ENCODE measurements around the gene ACTL8.

DNA sequence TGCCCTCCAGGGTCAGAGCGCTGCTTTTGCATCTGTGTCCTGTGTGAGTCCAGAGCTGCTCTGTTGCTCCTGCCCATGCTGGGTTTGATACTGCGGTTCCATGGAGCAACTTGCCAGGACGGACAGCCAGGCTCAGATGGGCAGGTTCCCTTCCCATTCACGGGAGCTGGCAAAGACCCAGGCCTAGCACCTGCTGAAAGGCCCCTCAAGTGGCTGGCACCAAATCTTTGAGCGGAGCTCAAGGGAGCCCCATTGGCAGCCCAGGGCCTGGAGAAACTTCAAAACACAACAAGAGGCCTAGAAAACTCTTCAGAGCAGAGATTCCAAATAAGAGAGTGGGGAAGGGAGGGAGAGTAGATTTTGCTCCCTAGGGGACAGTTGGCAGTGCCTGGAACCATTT lies 97.2 kb downstream of the ACTL8 start:
- TF ChIP-seq, protein P1, sequence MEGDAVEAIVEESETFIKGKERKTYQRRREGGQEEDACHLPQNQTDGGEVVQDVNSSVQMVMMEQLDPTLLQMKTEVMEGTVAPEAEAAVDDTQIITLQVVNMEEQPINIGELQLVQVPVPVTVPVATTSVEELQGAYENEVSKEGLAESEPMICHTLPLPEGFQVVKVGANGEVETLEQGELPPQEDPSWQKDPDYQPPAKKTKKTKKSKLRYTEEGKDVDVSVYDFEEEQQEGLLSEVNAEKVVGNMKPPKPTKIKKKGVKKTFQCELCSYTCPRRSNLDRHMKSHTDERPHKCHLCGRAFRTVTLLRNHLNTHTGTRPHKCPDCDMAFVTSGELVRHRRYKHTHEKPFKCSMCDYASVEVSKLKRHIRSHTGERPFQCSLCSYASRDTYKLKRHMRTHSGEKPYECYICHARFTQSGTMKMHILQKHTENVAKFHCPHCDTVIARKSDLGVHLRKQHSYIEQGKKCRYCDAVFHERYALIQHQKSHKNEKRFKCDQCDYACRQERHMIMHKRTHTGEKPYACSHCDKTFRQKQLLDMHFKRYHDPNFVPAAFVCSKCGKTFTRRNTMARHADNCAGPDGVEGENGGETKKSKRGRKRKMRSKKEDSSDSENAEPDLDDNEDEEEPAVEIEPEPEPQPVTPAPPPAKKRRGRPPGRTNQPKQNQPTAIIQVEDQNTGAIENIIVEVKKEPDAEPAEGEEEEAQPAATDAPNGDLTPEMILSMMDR (IDR thresholded peaks at IDR 0.05 in 4 of 5, conservative IDR thresholded peaks at IDR 0.05 in 1 of 5), result no peak
- no peak for TF ChIP-seq POLR2A (IDR thresholded peaks at IDR 0.05)
